ENCODE data around the gene C10orf143. TPM values are rescaled to one million over a fixed set of nuclear protein-coding genes. Genes with fewer than 3 reads are reported as not detected.

C10orf143 gene
- total RNA-seq, 2 experiments from 2014 or later = 4.4 to 5.1 TPM

GRCh38 chr10:130043491-130043890 is 67.1 kb downstream of the C10orf143 start:
- H3K36me3 Mint-ChIP-seq (ENCODE audit: low read depth) = no peaks in the 10 kb centered on the region
- DNase-seq (no peak), ATAC-seq (no peak)
- H3K9me3 Mint-ChIP-seq = no peaks in the 10 kb centered on the region
- no peaks in the 10 kb centered on the region for H3K27me3 Mint-ChIP-seq
- intact Hi-C loops (cut with micrococcal nuclease) = no loop called here
- POLR2A ChIA-PET = no interaction called here
- H3K27ac Mint-ChIP-seq = no peak overlapping the region
- H3K4me3 Mint-ChIP-seq = no peak overlapping the region
- no peaks in the 10 kb centered on the region for H3K4me1 Mint-ChIP-seq (ENCODE audit: low read depth)
- no peak for TF ChIP-seq CTCF (IDR thresholded peaks at IDR 0.05)
- CTCF ChIA-PET = no interaction called here

GRCh38 chr10:130042381-130042780 is 68.2 kb downstream of the C10orf143 start:
- no peaks in the 10 kb centered on the region for H3K9me3 Mint-ChIP-seq
- ChIA-PET POLR2A (no interaction called here), CTCF (no interaction called here)
- no peak for TF ChIP-seq CTCF (IDR thresholded peaks at IDR 0.05)
- H3K4me3 Mint-ChIP-seq = no peak overlapping the region
- intact Hi-C loops (cut with micrococcal nuclease) = no loop called here
- no peaks in the 10 kb centered on the region for H3K4me1 Mint-ChIP-seq (ENCODE audit: low read depth)
- H3K27ac Mint-ChIP-seq = no peak overlapping the region
- ATAC-seq (no peak), DNase-seq (no peak)
- peaks cover under 1% of the 10 kb centered on the region for H3K27me3 Mint-ChIP-seq
- H3K36me3 Mint-ChIP-seq (ENCODE audit: low read depth) = no peaks in the 10 kb centered on the region

- no peak for TF ChIP-seq CTCF (IDR thresholded peaks at IDR 0.05)
- Mint-ChIP-seq H3K27ac (no peak overlapping the region), H3K27me3 (peaks cover 1% of the 10 kb centered on the region), H3K9me3 (no peaks in the 10 kb centered on the region), H3K4me1 (ENCODE audit: low read depth) (no peaks in the 10 kb centered on the region), H3K4me3 (no peak overlapping the region), H3K36me3 (ENCODE audit: low read depth) (no peaks in the 10 kb centered on the region)
- ChIA-PET POLR2A (no interaction called here), CTCF (no interaction called here)
- intact Hi-C loops (cut with micrococcal nuclease) = no loop called here
- ATAC-seq (no peak), DNase-seq (no peak)
Observed at GRCh38 chr10:130041451-130042371, 68.9 kb downstream of the C10orf143 start.

GRCh38 chr10:130040817-130041330 is 69.8 kb downstream of the C10orf143 start:
- ChIA-PET CTCF (interaction anchor here (0.7 kb wide), 1 partner anchor 1653 kb away, joined by 3 read pairs; no protein-coding TSS in a partner anchor), POLR2A (no interaction called here)
- Mint-ChIP-seq H3K27me3 (peaks cover 1% of the 10 kb centered on the region), H3K4me3 (no peak overlapping the region), H3K36me3 (ENCODE audit: low read depth) (no peaks in the 10 kb centered on the region), H3K4me1 (ENCODE audit: low read depth) (no peaks in the 10 kb centered on the region), H3K27ac (no peak overlapping the region), H3K9me3 (no peaks in the 10 kb centered on the region)
- DNase-seq = no peak
- intact Hi-C loops (cut with micrococcal nuclease) = no loop called here
- no peak for TF ChIP-seq CTCF (IDR thresholded peaks at IDR 0.05)
- ATAC-seq = no peak

GRCh38 chr10:130040351-130040750 is 70.3 kb downstream of the C10orf143 start:
- no peak for ATAC-seq
- Mint-ChIP-seq H3K4me1 (ENCODE audit: low read depth) (no peaks in the 10 kb centered on the region), H3K36me3 (ENCODE audit: low read depth) (no peaks in the 10 kb centered on the region), H3K27me3 (peaks cover 1% of the 10 kb centered on the region), H3K4me3 (no peak overlapping the region), H3K9me3 (no peaks in the 10 kb centered on the region), H3K27ac (no peak overlapping the region)
- no peak for DNase-seq
- intact Hi-C loops (cut with micrococcal nuclease) = no loop called here
- CTCF ChIA-PET = interaction anchor here (0.7 kb wide), 1 partner anchor 1653 kb away, joined by 3 read pairs; no protein-coding TSS in a partner anchor
- POLR2A ChIA-PET = no interaction called here
- no peak for TF ChIP-seq CTCF (IDR thresholded peaks at IDR 0.05)
